Measurements from ENCODE around the gene HERPUD2. TPM values are rescaled to one million over a fixed set of nuclear protein-coding genes. Genes with fewer than 3 reads are reported as not detected.

HERPUD2 gene
- polyA plus RNA-seq, 1 experiment, result 53.0 TPM

DNA sequence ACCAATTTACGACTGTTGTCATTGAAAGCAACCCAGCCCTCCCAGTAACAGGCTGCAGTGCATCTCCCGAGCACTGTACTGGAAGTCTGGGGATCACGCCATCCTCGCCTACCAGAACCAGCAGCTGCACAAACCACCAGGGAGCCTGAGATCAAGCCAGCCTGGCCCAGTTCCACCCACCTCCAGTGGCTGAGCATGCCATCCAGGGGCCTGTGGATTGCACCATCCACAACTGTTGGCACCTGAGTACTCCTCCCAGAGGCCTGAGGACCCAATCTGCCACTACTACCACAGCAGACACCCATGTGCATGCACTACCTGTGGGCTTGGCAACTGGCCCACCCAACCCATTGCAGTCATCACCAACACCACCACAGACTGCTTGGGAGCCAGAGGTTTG, 44.2 kb downstream of the HERPUD2 start:
- ChIA-PET POLR2A (no interaction called here), CTCF (interaction anchor here (1.7 kb wide), 1 partner anchor 12 kb away, joined by 3 read pairs; no protein-coding TSS in a partner anchor)
- Histone ChIP-seq H3K27me3 (ENCODE audit: control insufficient read depth, insufficient read depth, low read length) (no peaks in the 10 kb centered on the region), H3K4me3 (ENCODE audit: low read depth, low read length) (no peak overlapping the region), H3K36me3 (ENCODE audit: control insufficient read depth, insufficient read depth, low read length) (0 out of 2 replicates have a peak, but pooled peaks cover 2% of the 10 kb centered on the region)
- TF ChIP-seq CTCF (IDR thresholded peaks at IDR 0.05; ENCODE audit: insufficient read depth, low read depth, low read length), result no peak
- DNase-seq (ENCODE audit: low read depth), result no peak

- POLR2A ChIA-PET, result no interaction called here
- CTCF ChIA-PET, result interaction anchor here (1.7 kb wide), 1 partner anchor 11 kb away, joined by 3 read pairs; no protein-coding TSS in a partner anchor
- Histone ChIP-seq H3K27me3 (ENCODE audit: control insufficient read depth, insufficient read depth, low read length) (no peaks in the 10 kb centered on the region), H3K36me3 (ENCODE audit: control insufficient read depth, insufficient read depth, low read length) (0 out of 2 replicates have a peak, but pooled peaks cover 2% of the 10 kb centered on the region), H3K4me3 (ENCODE audit: low read depth, low read length) (no peak overlapping the region)
- TF ChIP-seq CTCF (IDR thresholded peaks at IDR 0.05; ENCODE audit: insufficient read depth, low read depth, low read length), result no peak
- DNase-seq (ENCODE audit: low read depth), result no peak
Measured at GRCh38 chr7:35649711-35650110, 45.2 kb downstream of the HERPUD2 start.

DNA sequence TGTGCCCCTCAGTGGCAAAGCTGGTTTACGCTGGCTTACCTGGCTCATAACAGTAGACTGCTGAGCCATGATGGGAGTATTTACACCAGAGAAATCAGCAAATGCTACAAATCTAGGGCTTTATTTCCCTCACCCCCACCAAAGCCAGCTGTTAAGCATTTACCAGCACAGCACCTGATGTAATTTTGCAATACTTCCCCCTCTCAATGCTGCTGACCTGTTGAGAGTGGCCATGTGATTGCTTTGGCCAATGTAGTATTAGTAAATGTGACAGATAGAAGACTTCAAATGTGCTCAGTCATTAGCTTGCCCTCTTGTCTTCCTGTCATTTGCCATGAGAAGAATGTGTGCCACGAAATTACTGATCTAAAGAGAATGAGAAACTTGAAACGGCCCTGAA, 46.6 kb downstream of the HERPUD2 start:
- Histone ChIP-seq H3K4me3 (ENCODE audit: low read depth, low read length) (no peak overlapping the region), H3K36me3 (ENCODE audit: control insufficient read depth, insufficient read depth, low read length) (0 out of 2 replicates have a peak, but pooled peaks cover 2% of the 10 kb centered on the region), H3K27me3 (ENCODE audit: control insufficient read depth, insufficient read depth, low read length) (no peaks in the 10 kb centered on the region)
- TF ChIP-seq CTCF (IDR thresholded peaks at IDR 0.05; ENCODE audit: insufficient read depth, low read depth, low read length), result no peak
- DNase-seq (ENCODE audit: low read depth), result no peak
- CTCF ChIA-PET, result interaction anchor here (1.0 kb wide), 1 partner anchor 22 kb away, joined by 3 read pairs; no protein-coding TSS in a partner anchor
- POLR2A ChIA-PET, result no interaction called here

GRCh38 chr7:35647171-35647574, 47.8 kb downstream of the HERPUD2 start:
- DNase-seq (ENCODE audit: low read depth), result no peak
- ChIA-PET POLR2A (no interaction called here), CTCF (interaction anchor here (0.5 to 1.4 kb wide), 3 partner anchors 14 to 1679 kb away, joined by 3 to 4 read pairs (median 3); no protein-coding TSS in a partner anchor)
- TF ChIP-seq CTCF (IDR thresholded peaks at IDR 0.05; ENCODE audit: insufficient read depth, low read depth, low read length), result no peak
- no peak overlapping the region for H3K4me3 ChIP-seq (ENCODE audit: low read depth, low read length)
- H3K36me3 ChIP-seq (ENCODE audit: control insufficient read depth, insufficient read depth, low read length), result 0 out of 2 replicates have a peak, but pooled peaks cover 2% of the 10 kb centered on the region
- no peaks in the 10 kb centered on the region for H3K27me3 ChIP-seq (ENCODE audit: control insufficient read depth, insufficient read depth, low read length)

GRCh38 chr7:35646289-35647023, 48.5 kb downstream of the HERPUD2 start:
- POLR2A ChIA-PET, result no interaction called here
- 0 out of 2 replicates have a peak, but pooled peaks cover 2% of the 10 kb centered on the region for H3K36me3 ChIP-seq (ENCODE audit: control insufficient read depth, insufficient read depth, low read length)
- no peak overlapping the region for H3K4me3 ChIP-seq (ENCODE audit: low read depth, low read length)
- no peak for TF ChIP-seq CTCF (IDR thresholded peaks at IDR 0.05; ENCODE audit: insufficient read depth, low read depth, low read length)
- CTCF ChIA-PET, result interaction anchor here (0.5 to 1.4 kb wide), 4 partner anchors 13 to 1679 kb away, joined by 3 to 4 read pairs (median 4); no protein-coding TSS in a partner anchor
- no peaks in the 10 kb centered on the region for H3K27me3 ChIP-seq (ENCODE audit: control insufficient read depth, insufficient read depth, low read length)
- no peak for DNase-seq (ENCODE audit: low read depth)
